Chondrocyte (in vitro differentiated cells): Measurements from ENCODE around the gene MS4A13. TPM values are rescaled to one million over a fixed set of nuclear protein-coding genes. Genes with fewer than 3 reads are reported as not detected.

ENCODE experiments used
- DNase-seq: peaks from one replicate; pipeline ENCODE4 v3.0.0; 2021; ENCODE audit warnings: mixed read lengths, low spot score
- H3K27ac Mint-ChIP-seq: one replicate; pipeline ENCODE4 v1.8.0; 2021; ENCODE audit warnings: mild to moderate bottlenecking, moderate library complexity, mixed read lengths; ENCODE audit not compliant: unreplicated experiment
- H3K27me3 Mint-ChIP-seq: 2 replicates; pipeline ENCODE4 v1.8.0; 2021; ENCODE audit warnings: low read depth, mixed read lengths
- H3K36me3 Mint-ChIP-seq: 2 replicates; pipeline ENCODE4 v1.8.0; 2021; ENCODE audit warnings: low read depth, mixed read lengths
- H3K4me1 Mint-ChIP-seq: 2 replicates; pipeline ENCODE4 v1.8.0; 2021; ENCODE audit warnings: low read depth, mild to moderate bottlenecking, mixed read lengths
- H3K4me3 Mint-ChIP-seq: one replicate; pipeline ENCODE4 v1.8.0; 2021; ENCODE audit warnings: mild to moderate bottlenecking, moderate library complexity, mixed read lengths; ENCODE audit not compliant: unreplicated experiment
- H3K9me3 Mint-ChIP-seq: 2 replicates; pipeline ENCODE4 v1.8.0; 2021; ENCODE audit warnings: low read depth, mixed read lengths
- CTCF ChIP-seq: fragments of 200-600 bp; sonication (generic); IDR thresholded peaks from 2 replicates; pipeline ENCODE4 v1.5.0; 2021; ENCODE audit warnings: antibody characterized with exemption, mild to moderate bottlenecking, moderate library complexity
- total RNA-seq: library from RNA; stranded (reverse); gene quantifications from 3 replicates; pipeline ENCODE4 v1.2.1, GENCODE V29; 2021

Gene MS4A13
- total RNA-seq, 1 donor from 2014 or later = not detected

GRCh38 chr11:60544077-60544476 lies 28.9 kb downstream of the MS4A13 start:
- Mint-ChIP-seq H3K4me3 (no peak overlapping the region), H3K36me3 (no peaks in the 10 kb centered on the region), H3K9me3 (peaks cover 12% of the 10 kb centered on the region), H3K4me1 (no peaks in the 10 kb centered on the region), H3K27ac (no peak overlapping the region), H3K27me3 (peaks cover 10% of the 10 kb centered on the region)
- no peak for DNase-seq
- no peak for TF ChIP-seq CTCF

- H3K27me3 Mint-ChIP-seq = no peaks in the 10 kb centered on the region
- H3K36me3 Mint-ChIP-seq = no peaks in the 10 kb centered on the region
- H3K9me3 Mint-ChIP-seq = peaks cover 48% of the 10 kb centered on the region
- no peaks in the 10 kb centered on the region for H3K4me1 Mint-ChIP-seq
- no peak for TF ChIP-seq CTCF
- H3K27ac Mint-ChIP-seq = no peak overlapping the region
- no peak for DNase-seq
- H3K4me3 Mint-ChIP-seq = no peak overlapping the region
Observed at GRCh38 chr11:60561254-60561653, 46.1 kb downstream of the MS4A13 start.

- H3K36me3 Mint-ChIP-seq = no peaks in the 10 kb centered on the region
- DNase-seq = peak; percentile 49
- H3K27ac Mint-ChIP-seq = no peak overlapping the region
- no peak for TF ChIP-seq CTCF
- no peaks in the 10 kb centered on the region for H3K27me3 Mint-ChIP-seq
- H3K4me1 Mint-ChIP-seq = no peaks in the 10 kb centered on the region
- peaks cover 33% of the 10 kb centered on the region for H3K9me3 Mint-ChIP-seq
- no peak overlapping the region for H3K4me3 Mint-ChIP-seq
Observed at GRCh38 chr11:60563553-60564235, 48.5 kb downstream of the MS4A13 start.

- Mint-ChIP-seq H3K4me1 (no peaks in the 10 kb centered on the region), H3K4me3 (no peak overlapping the region), H3K27ac (no peak overlapping the region), H3K36me3 (no peaks in the 10 kb centered on the region), H3K27me3 (peaks cover 4% of the 10 kb centered on the region), H3K9me3 (peaks cover 22% of the 10 kb centered on the region)
- TF ChIP-seq CTCF = no peak
- no peak for DNase-seq
Observed at GRCh38 chr11:60566776-60567175, 51.6 kb downstream of the MS4A13 start.

- H3K4me1 Mint-ChIP-seq = no peaks in the 10 kb centered on the region
- no peak overlapping the region for H3K4me3 Mint-ChIP-seq
- no peak for TF ChIP-seq CTCF
- no peak for DNase-seq
- peaks cover 4% of the 10 kb centered on the region for H3K27me3 Mint-ChIP-seq
- H3K9me3 Mint-ChIP-seq = peaks cover 2% of the 10 kb centered on the region
- H3K27ac Mint-ChIP-seq = no peak overlapping the region
- no peaks in the 10 kb centered on the region for H3K36me3 Mint-ChIP-seq
Observed at GRCh38 chr11:60570970-60571369, 55.8 kb downstream of the MS4A13 start.
